T1000 (cell line): Measurements from ENCODE around the gene CNOT8.

Experiments used
- DNase-seq: peaks from one replicate; lab custom pipeline; 2025; ENCODE audit warnings: mixed read lengths; lab: John Stamatoyannopoulos, UW

Gene CNOT8

GRCh38 chr5:154923441-154924430 is 65.3 kb downstream of the CNOT8 start:
- DNase-seq, result no peak
